KOPT-K1 (cell line): ENCODE data around the gene UQCRH.
"Not testable (repeated sequence)": the region's sequence is repeated elsewhere in the genome, so short reads cannot be mapped to it uniquely, and the experiment has no call there.

ENCODE experiments used
- H3K27ac ChIP-seq: fragments of 200-600 bp; sonication (generic); 2 replicates; pipeline ENCODE4 v1.5.1; 2016; ENCODE audit warnings: antibody characterized with exemption, mild to moderate bottlenecking, low read depth, low read length; ENCODE audit not compliant: poor library complexity, severe bottlenecking
- H3K36me3 ChIP-seq: fragments of 200-600 bp; sonication (generic); 2 replicates; pipeline ENCODE4 v1.5.1; 2017; ENCODE audit warnings: antibody characterized with exemption, mild to moderate bottlenecking, low read length, moderate library complexity; ENCODE audit not compliant: insufficient read depth
- H3K9me3 ChIP-seq: fragments of 200-600 bp; sonication (generic); 2 replicates; pipeline ENCODE4 v1.5.1; 2017; ENCODE audit warnings: antibody characterized with exemption, low read length, mild to moderate bottlenecking; ENCODE audit not compliant: insufficient read depth, poor library complexity, severe bottlenecking

Gene UQCRH

GRCh38 chr1:46315669-46316403 is 12.3 kb downstream of the UQCRH start:
- peaks cover 67% of the 10 kb centered on the region for H3K36me3 ChIP-seq
- no peaks in the 10 kb centered on the region for H3K9me3 ChIP-seq
- H3K27ac ChIP-seq: no peak overlapping the region

GRCh38 chr1:46317323-46317722 is 13.8 kb downstream of the UQCRH start:
- no peak overlapping the region for H3K27ac ChIP-seq
- H3K9me3 ChIP-seq: no peaks in the 10 kb centered on the region
- peaks cover 52% of the 10 kb centered on the region for H3K36me3 ChIP-seq

GRCh38 chr1:46319301-46319700 is 15.8 kb downstream of the UQCRH start:
- H3K9me3 ChIP-seq, H3K27ac ChIP-seq: not testable (repeated sequence)
- peaks cover 33% of the 10 kb centered on the region for H3K36me3 ChIP-seq

GRCh38 chr1:46319960-46320914 is 16.7 kb downstream of the UQCRH start:
- H3K36me3 ChIP-seq: peaks cover 24% of the 10 kb centered on the region
- not testable (repeated sequence) for H3K27ac ChIP-seq, H3K9me3 ChIP-seq

GRCh38 chr1:46322191-46322590 is 18.7 kb downstream of the UQCRH start:
- not testable (repeated sequence) for H3K27ac ChIP-seq, H3K9me3 ChIP-seq, H3K36me3 ChIP-seq

- H3K36me3 ChIP-seq, H3K27ac ChIP-seq: not testable (repeated sequence)
Observed at GRCh38 chr1:46325285-46326076, 22.0 kb downstream of the UQCRH start.

GRCh38 chr1:46328182-46328581 is 24.7 kb downstream of the UQCRH start:
- H3K36me3 ChIP-seq, H3K27ac ChIP-seq: not testable (repeated sequence)

More at GRCh38 chr1:46325285-46326076, 22.0 kb downstream of the UQCRH start:
- not testable (repeated sequence) for H3K9me3 ChIP-seq

GRCh38 chr1:46329807-46330206 is 26.3 kb downstream of the UQCRH start:
- H3K36me3 ChIP-seq, H3K9me3 ChIP-seq, H3K27ac ChIP-seq: not testable (repeated sequence)

More at GRCh38 chr1:46328182-46328581, 24.7 kb downstream of the UQCRH start:
- not testable (repeated sequence) for H3K9me3 ChIP-seq

- not testable (repeated sequence) for H3K36me3 ChIP-seq, H3K9me3 ChIP-seq, H3K27ac ChIP-seq
Observed at GRCh38 chr1:46330381-46330780, 26.9 kb downstream of the UQCRH start.

- not testable (repeated sequence) for H3K27ac ChIP-seq, H3K9me3 ChIP-seq, H3K36me3 ChIP-seq
Observed at GRCh38 chr1:46331786-46332540, 28.5 kb downstream of the UQCRH start.

- Histone ChIP-seq H3K36me3 (no peaks in the 10 kb centered on the region), H3K9me3 (no peaks in the 10 kb centered on the region), H3K27ac (no peak overlapping the region)
Observed at GRCh38 chr1:46333300-46334029, 30.0 kb downstream of the UQCRH start.

- Histone ChIP-seq H3K9me3 (no peaks in the 10 kb centered on the region), H3K27ac (no peak overlapping the region), H3K36me3 (no peaks in the 10 kb centered on the region)
Observed at GRCh38 chr1:46334030-46334384, 30.5 kb downstream of the UQCRH start.

- Histone ChIP-seq H3K36me3 (no peaks in the 10 kb centered on the region), H3K9me3 (no peaks in the 10 kb centered on the region), H3K27ac (no peak overlapping the region)
Observed at GRCh38 chr1:46335081-46335480, 31.6 kb downstream of the UQCRH start.

GRCh38 chr1:46337409-46337808 is 33.9 kb downstream of the UQCRH start:
- H3K27ac ChIP-seq, H3K9me3 ChIP-seq, H3K36me3 ChIP-seq: not testable (repeated sequence)
